HAP-1 (cell line): Measurements from ENCODE around the gene PDP2.

Experiments used
- DNase-seq, 2 experiments: peaks; one replicate each; pipeline ENCODE4 v3.0.0-alpha.2; 2016 to 2020; ENCODE audit warnings: low spot score in 2 of 2
- H3K27me3 ChIP-seq: fragments of 250-450 bp; sonication (Bioruptor Pico); 2 replicates; pipeline ENCODE4 v1.5.1; 2020; ENCODE audit warnings: low read depth, mild to moderate bottlenecking, moderate library complexity
- H3K36me3 ChIP-seq: fragments of 250-450 bp; sonication (Bioruptor Pico); replicated peaks from 2 replicates; pipeline ENCODE4 v1.5.1; 2020; ENCODE audit warnings: mild to moderate bottlenecking
- H3K4me1 ChIP-seq: fragments of 250-450 bp; sonication (Bioruptor Pico); 2 replicates; pipeline ENCODE4 v1.5.1; 2020; ENCODE audit warnings: mild to moderate bottlenecking
- H3K4me3 ChIP-seq: fragments of 250-450 bp; sonication (Bioruptor Pico); 2 replicates; pipeline ENCODE4 v1.5.1; 2020; ENCODE audit warnings: mild to moderate bottlenecking, moderate library complexity
- H3K9me3 ChIP-seq: fragments of 250-450 bp; sonication (Bioruptor Pico); 2 replicates; pipeline ENCODE4 v1.5.1; 2020; ENCODE audit warnings: mild to moderate bottlenecking, moderate library complexity
- in situ Hi-C: fragments of 300-500 bp; cut with MboI; formaldehyde crosslinking; loops from 3 replicates; pipeline ENCODE4 v1.14.3; 2020; ENCODE audit warnings: low sequenced_read_pairs, inconsistent platforms, mixed read lengths

The PDP2 gene

GRCh38 chr16:66847533-66848067, 32.7 kb upstream of the PDP2 start:
- in situ Hi-C loops: no loop called here
- no peaks in the 10 kb centered on the region for H3K9me3 ChIP-seq
- H3K27me3 ChIP-seq: peaks cover 45% of the 10 kb centered on the region
- H3K4me3 ChIP-seq: no peak overlapping the region
- DNase-seq: no peak
- H3K36me3 ChIP-seq: no peaks in the 10 kb centered on the region
- no peaks in the 10 kb centered on the region for H3K4me1 ChIP-seq

GRCh38 chr16:66848172-66848571, 32.1 kb upstream of the PDP2 start:
- Histone ChIP-seq H3K4me3 (no peak overlapping the region), H3K9me3 (no peaks in the 10 kb centered on the region), H3K4me1 (no peaks in the 10 kb centered on the region), H3K27me3 (peaks cover 42% of the 10 kb centered on the region), H3K36me3 (no peaks in the 10 kb centered on the region)
- in situ Hi-C loops: no loop called here
- no peak for DNase-seq

DNA sequence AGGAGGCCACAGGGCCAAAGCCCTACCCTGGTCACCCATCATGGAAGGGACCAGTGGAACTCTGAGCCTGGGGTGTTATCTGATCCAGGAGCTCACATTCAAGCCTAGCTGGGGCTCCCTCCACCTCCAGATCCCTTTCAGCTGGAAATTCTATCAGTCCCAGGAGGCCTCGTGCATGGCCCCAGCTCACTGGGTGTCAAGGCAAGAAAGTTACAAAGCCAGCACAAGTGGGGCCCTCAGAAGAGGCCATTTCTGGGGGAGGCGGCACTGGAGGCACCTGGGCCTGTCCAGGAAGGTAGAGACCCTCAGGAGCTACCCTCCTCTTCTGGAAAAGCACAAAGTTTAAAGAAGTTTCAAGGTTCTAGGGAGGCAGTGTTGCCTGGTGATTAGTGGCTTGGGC, 31.3 kb upstream of the PDP2 start:
- Histone ChIP-seq H3K4me1 (no peaks in the 10 kb centered on the region), H3K4me3 (no peak overlapping the region), H3K36me3 (no peaks in the 10 kb centered on the region), H3K27me3 (peaks cover 34% of the 10 kb centered on the region), H3K9me3 (no peaks in the 10 kb centered on the region)
- no peak for DNase-seq
- in situ Hi-C loops: no loop called here

- in situ Hi-C loops: no loop called here
- no peak for DNase-seq
- H3K27me3 ChIP-seq: peaks cover 30% of the 10 kb centered on the region
- H3K4me1 ChIP-seq: no peaks in the 10 kb centered on the region
- no peaks in the 10 kb centered on the region for H3K9me3 ChIP-seq
- no peaks in the 10 kb centered on the region for H3K36me3 ChIP-seq
- H3K4me3 ChIP-seq: no peak overlapping the region
Measured at GRCh38 chr16:66849549-66849948, 30.8 kb upstream of the PDP2 start.

DNA sequence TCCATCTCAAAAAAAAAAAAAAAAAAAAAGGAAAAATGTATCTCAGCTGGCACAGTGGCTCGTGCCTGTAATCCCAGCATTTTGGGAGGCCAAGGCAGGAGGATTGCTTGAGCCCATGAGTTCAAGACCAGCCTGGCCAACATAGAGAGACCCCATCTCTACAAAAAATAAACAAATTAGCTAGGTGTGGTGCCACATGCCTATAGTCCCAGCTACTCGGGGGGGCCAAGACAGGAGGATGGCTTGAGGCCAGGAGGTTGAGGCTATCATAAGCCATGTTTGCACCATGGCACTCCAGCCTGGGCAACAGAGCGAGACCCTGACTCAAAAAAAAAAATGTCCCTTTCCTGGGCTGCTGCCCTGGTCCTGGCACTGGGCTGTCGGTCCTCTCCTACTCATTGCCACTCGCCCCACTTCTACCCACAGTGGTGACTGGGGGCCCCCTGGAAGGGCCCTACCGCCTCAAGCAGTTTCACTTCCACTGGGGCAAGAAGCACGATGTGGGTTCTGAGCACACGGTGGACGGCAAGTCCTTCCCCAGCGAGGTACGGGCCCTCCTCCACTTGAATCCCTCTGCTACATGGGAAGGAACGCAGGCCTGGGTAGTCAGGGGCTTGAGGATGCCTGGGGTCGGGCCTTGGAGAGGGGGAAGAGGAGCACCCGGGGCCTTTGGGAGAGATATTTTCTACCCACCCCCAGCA, 30.1 kb upstream of the PDP2 start:
- Histone ChIP-seq H3K4me1 (no peaks in the 10 kb centered on the region), H3K36me3 (no peaks in the 10 kb centered on the region), H3K9me3 (no peaks in the 10 kb centered on the region), H3K27me3 (peaks cover 23% of the 10 kb centered on the region), H3K4me3 (no peak overlapping the region)
- DNase-seq: no peak
- in situ Hi-C loops: no loop called here

DNA sequence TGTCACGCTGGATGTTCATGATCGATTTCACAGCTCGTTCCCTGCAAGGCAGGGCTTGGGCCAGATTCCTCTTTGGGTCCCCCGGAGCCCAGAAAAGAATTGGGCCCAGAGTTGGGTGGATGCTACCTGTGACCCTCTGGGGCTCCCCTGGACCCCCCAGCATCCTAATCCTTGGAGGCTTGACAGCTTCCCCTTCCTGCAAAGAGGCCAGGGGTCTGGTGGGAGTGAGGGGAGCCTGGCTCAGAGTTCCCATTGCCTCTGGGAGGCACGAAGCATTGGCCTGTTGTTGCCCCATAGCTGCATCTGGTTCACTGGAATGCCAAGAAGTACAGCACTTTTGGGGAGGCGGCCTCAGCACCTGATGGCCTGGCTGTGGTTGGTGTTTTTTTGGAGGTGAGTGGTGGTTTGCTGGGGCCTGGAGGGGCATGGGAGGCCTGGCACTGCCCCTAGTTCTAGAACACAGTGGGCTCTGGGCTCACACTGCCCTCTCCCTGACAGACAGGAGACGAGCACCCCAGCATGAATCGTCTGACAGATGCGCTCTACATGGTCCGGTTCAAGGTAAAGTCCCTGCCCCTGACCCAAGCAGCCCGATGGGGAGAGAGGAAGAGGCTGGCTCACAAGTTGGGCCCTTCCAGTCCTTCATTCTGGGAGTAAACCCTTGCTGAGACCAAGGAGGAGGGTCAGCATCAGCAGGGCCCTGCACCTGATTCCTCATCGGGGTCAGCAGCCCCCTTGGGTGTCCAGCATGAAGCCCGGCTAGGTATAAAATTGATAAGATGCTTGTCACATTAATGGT, 28.9 kb upstream of the PDP2 start:
- no peaks in the 10 kb centered on the region for H3K9me3 ChIP-seq
- H3K4me3 ChIP-seq: no peak overlapping the region
- H3K36me3 ChIP-seq: no peaks in the 10 kb centered on the region
- DNase-seq: no peak
- H3K4me1 ChIP-seq: no peaks in the 10 kb centered on the region
- in situ Hi-C loops: no loop called here
- H3K27me3 ChIP-seq: peaks cover 12% of the 10 kb centered on the region

GRCh38 chr16:66853261-66854139, 26.8 kb upstream of the PDP2 start:
- DNase-seq: no peak
- no peaks in the 10 kb centered on the region for H3K4me1 ChIP-seq
- no peaks in the 10 kb centered on the region for H3K27me3 ChIP-seq
- no peaks in the 10 kb centered on the region for H3K9me3 ChIP-seq
- in situ Hi-C loops: no loop called here
- no peak overlapping the region for H3K4me3 ChIP-seq
- no peaks in the 10 kb centered on the region for H3K36me3 ChIP-seq

DNA sequence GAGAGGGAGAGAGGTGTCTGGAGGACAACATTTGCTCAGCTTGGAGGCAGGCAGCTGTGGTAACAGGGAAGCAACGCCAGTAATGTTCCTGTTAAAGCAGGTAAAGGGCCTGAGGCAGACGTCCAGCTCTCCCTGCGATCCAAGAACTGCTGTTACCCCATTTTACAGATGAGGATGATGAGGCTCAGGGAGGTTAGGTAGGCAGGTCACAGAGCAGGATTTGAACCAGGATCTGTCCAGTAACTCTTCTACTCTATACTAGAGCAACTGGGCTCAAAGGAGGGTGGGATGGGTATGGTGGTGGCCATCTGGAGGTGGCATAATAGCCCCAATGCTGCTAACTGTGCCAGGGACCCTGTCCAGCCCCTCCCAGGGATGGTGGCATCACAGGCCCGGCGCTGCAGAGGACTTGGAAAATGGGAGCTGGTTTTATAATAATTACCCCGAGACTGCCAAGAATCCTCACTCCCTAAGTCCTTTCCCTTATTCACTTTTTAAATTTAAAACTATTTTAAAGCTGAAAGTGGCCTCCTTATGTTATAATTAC, 24.1 kb upstream of the PDP2 start:
- in situ Hi-C loops: no loop called here
- no peak for DNase-seq
- H3K4me3 ChIP-seq: no peak overlapping the region
- no peaks in the 10 kb centered on the region for H3K4me1 ChIP-seq
- H3K9me3 ChIP-seq: no peaks in the 10 kb centered on the region
- H3K27me3 ChIP-seq: no peaks in the 10 kb centered on the region
- no peaks in the 10 kb centered on the region for H3K36me3 ChIP-seq

GRCh38 chr16:66856801-66857200, 23.5 kb upstream of the PDP2 start:
- Histone ChIP-seq H3K36me3 (no peaks in the 10 kb centered on the region), H3K4me3 (no peak overlapping the region), H3K27me3 (no peaks in the 10 kb centered on the region), H3K4me1 (no peaks in the 10 kb centered on the region), H3K9me3 (no peaks in the 10 kb centered on the region)
- DNase-seq: no peak
- in situ Hi-C loops: no loop called here

DNA sequence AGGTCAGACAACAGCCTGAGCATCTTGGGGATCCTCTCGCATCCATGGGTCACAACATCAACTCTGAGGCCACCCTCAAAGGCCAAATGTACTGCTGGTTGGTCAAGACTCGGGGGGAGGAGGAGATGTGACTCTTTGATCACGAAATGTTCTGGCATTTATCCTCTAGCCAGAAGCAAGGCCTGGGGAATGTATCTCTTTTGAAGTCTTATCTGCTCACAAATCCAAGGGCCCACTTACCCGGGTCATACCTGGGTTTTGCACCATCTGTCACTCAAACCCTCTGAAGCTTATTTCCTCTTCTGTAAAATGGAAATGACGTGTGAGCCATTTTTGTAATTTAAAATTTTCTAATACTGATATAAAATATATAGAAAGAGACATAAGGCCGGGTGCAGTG, 22.9 kb upstream of the PDP2 start:
- Histone ChIP-seq H3K36me3 (no peaks in the 10 kb centered on the region), H3K4me1 (no peaks in the 10 kb centered on the region), H3K9me3 (no peaks in the 10 kb centered on the region), H3K27me3 (no peaks in the 10 kb centered on the region), H3K4me3 (no peak overlapping the region)
- in situ Hi-C loops: no loop called here
- DNase-seq: no peak

DNA sequence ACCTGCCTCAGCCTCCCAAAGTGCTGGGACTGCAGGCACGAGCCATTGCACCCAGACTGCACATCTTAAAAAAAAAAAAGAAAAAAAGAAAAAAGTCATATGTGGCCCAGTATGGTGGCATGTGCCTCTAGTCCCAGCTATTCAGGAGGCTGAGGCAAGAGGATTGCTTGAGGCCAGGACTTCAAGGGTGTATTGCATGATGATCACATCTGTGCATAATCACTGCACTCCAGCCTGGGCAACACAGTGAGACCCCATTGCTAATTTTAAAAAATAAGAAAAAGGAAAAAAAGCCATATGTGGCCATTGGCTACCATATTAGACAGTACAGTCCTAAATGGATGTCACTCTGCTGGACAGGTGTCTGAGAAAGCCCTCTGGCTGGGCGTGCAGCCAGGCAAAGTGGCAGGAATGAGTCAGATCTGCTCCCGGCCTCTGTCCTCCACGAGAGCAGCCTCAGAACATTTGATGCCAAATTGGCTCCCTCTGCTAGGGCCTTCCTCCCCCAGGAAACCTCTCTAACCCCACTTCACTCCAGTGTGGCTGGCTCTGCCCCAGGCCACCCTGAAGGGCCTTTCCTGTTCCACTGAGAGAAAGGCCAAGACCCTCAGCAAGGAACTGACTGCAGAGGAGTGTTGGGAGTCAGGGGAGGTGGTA, 21.4 kb upstream of the PDP2 start:
- no peaks in the 10 kb centered on the region for H3K4me1 ChIP-seq
- DNase-seq: no peak
- no peaks in the 10 kb centered on the region for H3K36me3 ChIP-seq
- H3K27me3 ChIP-seq: no peaks in the 10 kb centered on the region
- in situ Hi-C loops: no loop called here
- no peak overlapping the region for H3K4me3 ChIP-seq
- no peaks in the 10 kb centered on the region for H3K9me3 ChIP-seq

DNA sequence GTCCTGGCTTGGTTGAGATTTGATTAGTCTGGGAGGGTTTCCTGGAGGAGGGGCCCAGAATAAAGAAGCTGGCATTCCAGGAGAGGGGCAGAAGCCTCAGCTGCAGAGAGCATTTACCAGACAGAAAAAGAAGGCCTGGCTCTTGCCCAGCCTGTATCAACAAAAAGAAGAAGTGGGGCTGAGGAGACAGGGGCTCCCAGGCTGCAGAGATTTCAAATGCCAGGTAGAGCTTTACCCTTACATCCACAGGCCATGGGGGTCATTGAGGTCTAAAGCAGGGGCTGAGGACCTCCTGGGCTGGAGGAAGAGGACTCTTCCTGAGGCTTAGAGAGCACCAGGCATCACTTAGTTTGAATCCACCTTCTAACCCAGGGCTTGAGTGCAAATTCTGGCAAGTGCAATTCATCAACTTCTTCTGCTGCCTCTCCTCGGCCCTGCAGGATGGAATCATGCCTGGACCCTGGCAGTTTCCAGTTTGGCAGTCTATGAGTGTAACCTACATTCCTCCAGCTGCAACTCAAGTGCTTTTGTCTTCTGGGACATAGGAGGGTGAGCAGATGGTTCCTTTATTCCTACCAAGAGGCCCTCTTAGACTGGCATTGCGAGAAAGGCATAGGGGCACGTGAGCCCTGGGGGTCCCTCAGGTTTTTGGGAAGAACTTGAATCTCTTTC, 20.8 kb upstream of the PDP2 start:
- H3K4me1 ChIP-seq: no peaks in the 10 kb centered on the region

More for the DNA sequence above, 20.8 kb upstream of the PDP2 start:
- no peaks in the 10 kb centered on the region for H3K36me3 ChIP-seq
- no peak overlapping the region for H3K4me3 ChIP-seq
- H3K27me3 ChIP-seq: no peaks in the 10 kb centered on the region
- no peak for DNase-seq
- H3K9me3 ChIP-seq: no peaks in the 10 kb centered on the region
- in situ Hi-C loops: loop anchor here (10.0 kb wide), 1 partner anchor 455 kb away; no protein-coding TSS in a partner anchor
